GM10266 (cell line): ENCODE data around the gene PPP1R26.
"Not testable (repeated sequence)": the region's sequence is repeated elsewhere in the genome, so short reads cannot be mapped to it uniquely, and the experiment has no call there.

Experiments
- DNase-seq: peaks from one replicate; pipeline ENCODE4 v3.0.0; 2012; ENCODE audit errors: extremely low spot score
- CTCF ChIP-seq: IDR thresholded peaks from 2 replicates; pipeline ENCODE4 v1.5.1; 2012; ENCODE audit warnings: mild to moderate bottlenecking, low read depth; ENCODE audit not compliant: control insufficient read depth, insufficient read depth; ENCODE audit errors: missing control alignments

Gene PPP1R26

GRCh38 chr9:135455401-135456030 lies 24.1 kb upstream of the PPP1R26 start:
- no peak for TF ChIP-seq CTCF
- DNase-seq = no peak

- no peak for TF ChIP-seq CTCF
- no peak for DNase-seq
Measured at GRCh38 chr9:135456436-135457104, 23.0 kb upstream of the PPP1R26 start.

GRCh38 chr9:135458478-135458877 lies 21.1 kb upstream of the PPP1R26 start:
- not testable (repeated sequence) for DNase-seq

- no peak for DNase-seq
- no peak for TF ChIP-seq CTCF
Measured at GRCh38 chr9:135461936-135462335, 17.6 kb upstream of the PPP1R26 start.

- TF ChIP-seq CTCF = no peak
- no peak for DNase-seq
Measured at GRCh38 chr9:135463140-135463539, 16.4 kb upstream of the PPP1R26 start.

- no peak for TF ChIP-seq CTCF
- no peak for DNase-seq
Measured at GRCh38 chr9:135464181-135464580, 15.4 kb upstream of the PPP1R26 start.

GRCh38 chr9:135468854-135469521 lies 10.6 kb upstream of the PPP1R26 start:
- DNase-seq = no peak
- no peak for TF ChIP-seq CTCF
